ENCODE results near the gene ARID1B. TPM values are rescaled to one million over a fixed set of nuclear protein-coding genes. Genes with fewer than 3 reads are reported as not detected.

ARID1B gene
- total RNA-seq, 1 donor from 2014 or later = 97.2 TPM

DNA sequence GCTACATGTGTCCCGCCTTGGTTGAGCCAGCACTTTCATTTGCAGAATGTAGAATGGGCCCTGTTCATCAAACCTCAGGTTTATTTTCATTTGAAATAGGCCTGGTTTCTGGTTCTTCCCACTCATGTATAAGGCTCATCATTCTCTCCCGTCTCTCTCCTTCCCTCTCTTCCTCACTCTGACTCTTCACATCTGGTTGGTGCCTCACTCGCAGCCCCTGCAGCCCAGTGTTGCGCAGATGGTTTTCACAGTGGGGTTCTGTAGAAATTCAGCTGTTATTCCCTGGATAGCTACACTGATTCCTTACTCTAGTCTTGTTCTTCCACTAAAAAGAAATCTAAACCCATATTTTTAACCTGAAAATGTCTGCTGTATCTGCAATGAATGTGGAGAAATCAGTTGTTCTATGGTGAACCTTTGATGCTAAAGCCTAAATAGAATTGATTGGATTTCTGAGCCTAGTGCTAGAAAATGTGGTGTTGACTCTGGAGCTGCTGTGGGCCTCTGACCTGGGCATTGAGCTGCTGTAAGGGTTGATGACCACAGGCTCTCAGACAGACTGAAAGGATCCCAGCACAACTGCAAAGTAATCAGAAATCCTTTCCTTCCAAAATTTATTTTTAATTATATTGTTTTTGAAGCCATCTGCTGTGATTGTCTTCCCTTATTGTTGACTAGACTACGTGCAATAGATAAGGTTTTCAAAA, 395.8 kb downstream of the ARID1B start:
- Mint-ChIP-seq H3K4me3 (peak overlapping the region; percentile 58), H3K36me3 (peaks cover 16% of the 10 kb centered on the region), H3K27me3 (no peaks in the 10 kb centered on the region), H3K27ac (peak overlapping the region; percentile 63), H3K9me3 (no peaks in the 10 kb centered on the region), H3K4me1 (ENCODE audit: unreplicated experiment) (peaks cover 12% of the 10 kb centered on the region)
- TF ChIP-seq, protein P1, sequence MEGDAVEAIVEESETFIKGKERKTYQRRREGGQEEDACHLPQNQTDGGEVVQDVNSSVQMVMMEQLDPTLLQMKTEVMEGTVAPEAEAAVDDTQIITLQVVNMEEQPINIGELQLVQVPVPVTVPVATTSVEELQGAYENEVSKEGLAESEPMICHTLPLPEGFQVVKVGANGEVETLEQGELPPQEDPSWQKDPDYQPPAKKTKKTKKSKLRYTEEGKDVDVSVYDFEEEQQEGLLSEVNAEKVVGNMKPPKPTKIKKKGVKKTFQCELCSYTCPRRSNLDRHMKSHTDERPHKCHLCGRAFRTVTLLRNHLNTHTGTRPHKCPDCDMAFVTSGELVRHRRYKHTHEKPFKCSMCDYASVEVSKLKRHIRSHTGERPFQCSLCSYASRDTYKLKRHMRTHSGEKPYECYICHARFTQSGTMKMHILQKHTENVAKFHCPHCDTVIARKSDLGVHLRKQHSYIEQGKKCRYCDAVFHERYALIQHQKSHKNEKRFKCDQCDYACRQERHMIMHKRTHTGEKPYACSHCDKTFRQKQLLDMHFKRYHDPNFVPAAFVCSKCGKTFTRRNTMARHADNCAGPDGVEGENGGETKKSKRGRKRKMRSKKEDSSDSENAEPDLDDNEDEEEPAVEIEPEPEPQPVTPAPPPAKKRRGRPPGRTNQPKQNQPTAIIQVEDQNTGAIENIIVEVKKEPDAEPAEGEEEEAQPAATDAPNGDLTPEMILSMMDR (conservative IDR thresholded peaks at IDR 0.05) = no peak
- no peak for DNase-seq (ENCODE audit: extremely low spot score, unreplicated experiment)

DNA sequence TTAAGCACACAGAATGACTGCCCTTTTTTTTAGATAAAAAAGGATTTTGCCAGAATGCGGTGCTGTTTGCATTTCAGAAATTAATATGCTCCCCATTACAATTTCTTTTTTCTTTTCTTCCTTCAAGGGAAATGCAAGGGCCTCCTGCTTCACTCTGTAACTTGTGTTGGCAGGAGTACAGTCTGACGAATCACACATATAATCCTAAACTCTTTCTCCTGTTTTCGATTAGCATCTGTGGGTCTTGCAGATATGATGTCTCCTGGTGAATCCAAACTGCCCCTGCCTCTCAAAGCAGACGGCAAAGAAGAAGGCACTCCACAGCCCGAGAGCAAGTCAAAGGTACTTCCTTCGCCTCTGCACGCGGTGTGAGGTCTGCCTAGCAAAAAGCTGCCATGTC, 396.6 kb downstream of the ARID1B start:
- H3K9me3 Mint-ChIP-seq = no peaks in the 10 kb centered on the region
- DNase-seq (ENCODE audit: extremely low spot score, unreplicated experiment) = no peak
- H3K4me1 Mint-ChIP-seq (ENCODE audit: unreplicated experiment) = peaks cover 12% of the 10 kb centered on the region
- peaks cover 11% of the 10 kb centered on the region for H3K36me3 Mint-ChIP-seq
- H3K27ac Mint-ChIP-seq = no peak overlapping the region
- no peaks in the 10 kb centered on the region for H3K27me3 Mint-ChIP-seq
- TF ChIP-seq, protein P1 (conservative IDR thresholded peaks at IDR 0.05) = no peak
- H3K4me3 Mint-ChIP-seq = no peak overlapping the region

DNA sequence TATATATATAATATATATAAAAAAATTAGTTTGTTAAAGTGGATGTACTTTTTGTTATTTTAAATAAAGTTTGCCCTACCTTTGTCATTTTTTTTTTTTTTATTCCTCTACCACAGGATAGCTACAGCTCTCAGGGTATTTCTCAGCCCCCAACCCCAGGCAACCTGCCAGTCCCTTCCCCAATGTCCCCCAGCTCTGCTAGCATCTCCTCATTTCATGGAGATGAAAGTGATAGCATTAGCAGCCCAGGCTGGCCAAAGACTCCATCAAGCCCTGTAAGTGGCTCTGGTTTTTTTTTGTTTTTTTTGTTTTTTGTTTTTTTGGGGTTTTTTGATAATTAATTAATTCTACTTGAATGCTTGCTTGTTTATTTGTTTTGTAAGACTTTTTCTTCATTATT, 397.6 kb downstream of the ARID1B start:
- H3K9me3 Mint-ChIP-seq = no peaks in the 10 kb centered on the region
- peaks cover 11% of the 10 kb centered on the region for H3K36me3 Mint-ChIP-seq
- TF ChIP-seq, protein P1 (conservative IDR thresholded peaks at IDR 0.05) = no peak
- H3K4me1 Mint-ChIP-seq (ENCODE audit: unreplicated experiment) = peaks cover 12% of the 10 kb centered on the region
- H3K27ac Mint-ChIP-seq = no peak overlapping the region
- DNase-seq (ENCODE audit: extremely low spot score, unreplicated experiment) = no peak
- no peak overlapping the region for H3K4me3 Mint-ChIP-seq
- no peaks in the 10 kb centered on the region for H3K27me3 Mint-ChIP-seq

DNA sequence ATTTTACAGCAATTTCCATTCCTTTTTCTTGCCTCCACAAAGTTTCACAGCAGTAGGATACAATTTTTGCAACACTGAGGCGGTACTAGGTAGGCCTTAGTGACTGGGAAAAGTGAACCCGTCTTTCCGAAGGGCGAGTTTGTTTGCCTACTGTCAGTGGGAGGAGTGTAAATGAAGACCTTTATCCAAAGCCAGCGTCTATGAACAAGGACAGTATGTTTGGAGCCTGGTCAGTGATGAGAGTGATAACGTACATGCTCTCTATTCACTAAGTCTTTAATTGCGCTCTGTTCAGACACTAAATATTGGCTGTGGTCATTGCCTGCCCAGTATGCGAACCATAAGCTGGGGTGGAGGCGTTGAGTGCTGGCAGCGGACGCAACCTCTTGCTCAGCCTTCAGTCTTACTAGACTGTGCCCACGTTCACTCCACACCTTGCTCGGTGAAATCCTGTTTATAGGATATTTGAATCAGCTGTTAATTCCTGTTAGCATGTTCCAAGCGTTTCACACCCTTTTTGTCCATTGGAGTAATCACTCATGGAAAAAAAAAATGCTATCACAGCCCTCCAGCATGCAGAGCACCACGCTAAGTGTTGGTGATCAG, 400.7 kb downstream of the ARID1B start:
- Mint-ChIP-seq H3K4me1 (ENCODE audit: unreplicated experiment) (peaks cover 12% of the 10 kb centered on the region), H3K9me3 (no peaks in the 10 kb centered on the region), H3K27ac (no peak overlapping the region), H3K27me3 (no peaks in the 10 kb centered on the region), H3K4me3 (no peak overlapping the region), H3K36me3 (peaks cover 9% of the 10 kb centered on the region)
- DNase-seq (ENCODE audit: extremely low spot score, unreplicated experiment) = no peak
- TF ChIP-seq, protein P1 (conservative IDR thresholded peaks at IDR 0.05) = no peak

GRCh38 chr6:157181649-157182048, 404.5 kb downstream of the ARID1B start:
- Mint-ChIP-seq H3K9me3 (no peaks in the 10 kb centered on the region), H3K36me3 (peaks cover 15% of the 10 kb centered on the region), H3K4me3 (peak overlapping the region; percentile 65), H3K27me3 (no peaks in the 10 kb centered on the region), H3K27ac (peak overlapping the region; percentile 86), H3K4me1 (ENCODE audit: unreplicated experiment) (peaks cover 28% of the 10 kb centered on the region)
- no peak for DNase-seq (ENCODE audit: extremely low spot score, unreplicated experiment)
- TF ChIP-seq, protein P1 (conservative IDR thresholded peaks at IDR 0.05) = no peak
